ENCODE data around the gene OR1I1.

The OR1I1 gene

DNA sequence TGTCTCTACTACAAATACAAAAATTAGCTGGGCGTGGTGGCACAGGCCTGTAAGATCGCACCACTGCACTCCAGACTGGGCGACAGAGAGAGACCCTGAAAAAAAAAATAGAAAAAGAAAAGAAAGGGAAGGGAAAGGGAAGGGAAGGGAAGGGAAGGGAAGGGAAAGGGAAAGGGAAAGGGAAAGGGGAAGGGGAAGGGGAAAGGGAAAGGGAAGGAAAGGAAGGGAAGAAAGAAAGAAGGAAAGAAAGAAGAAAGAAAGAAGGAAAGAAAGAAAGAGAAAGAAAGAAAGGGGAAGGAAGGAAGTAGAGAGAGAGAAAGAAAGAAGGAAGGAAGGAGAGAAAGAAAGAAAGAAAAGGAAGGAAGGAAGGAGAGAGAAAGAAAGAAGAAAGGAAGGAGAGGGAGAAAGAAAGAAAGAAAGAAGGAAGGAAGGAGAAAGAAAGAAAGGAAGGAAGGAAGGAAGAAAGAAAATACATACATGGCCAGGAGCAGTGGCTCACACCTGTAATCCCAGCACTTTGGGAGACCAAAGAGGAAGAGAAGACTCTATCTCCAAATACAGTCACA is 17.1 kb downstream of the OR1I1 start:
- no peak for DNase-seq

DNA sequence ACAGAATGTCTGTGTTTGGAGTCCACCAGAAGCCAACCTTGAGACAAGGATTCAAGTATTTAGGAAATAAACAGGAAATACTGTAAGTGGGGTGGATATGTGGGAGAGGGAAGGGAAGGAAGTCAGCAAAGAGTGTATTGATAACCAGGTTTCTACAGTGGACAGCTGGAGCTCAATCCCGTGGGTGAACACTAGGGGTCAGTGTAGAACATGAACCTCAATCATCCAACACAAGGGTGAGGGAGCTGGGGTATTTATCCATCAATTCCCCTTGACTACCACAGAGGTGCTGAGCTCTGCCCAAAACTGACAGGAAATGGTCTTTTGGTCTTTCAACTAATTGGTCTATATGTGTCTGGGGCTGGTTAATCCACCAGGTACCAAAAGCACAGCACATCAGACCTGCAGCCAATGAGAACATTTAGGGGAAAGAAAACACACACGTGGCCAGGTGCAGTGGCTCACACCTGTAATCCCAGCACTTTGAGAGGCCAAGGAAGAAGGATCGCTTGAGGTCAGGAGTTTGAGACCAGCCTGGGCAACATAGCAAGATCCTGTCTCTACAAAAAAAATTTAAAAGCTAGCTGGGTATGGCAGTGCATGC is 19.6 kb downstream of the OR1I1 start:
- DNase-seq: peak; percentile 66

DNA sequence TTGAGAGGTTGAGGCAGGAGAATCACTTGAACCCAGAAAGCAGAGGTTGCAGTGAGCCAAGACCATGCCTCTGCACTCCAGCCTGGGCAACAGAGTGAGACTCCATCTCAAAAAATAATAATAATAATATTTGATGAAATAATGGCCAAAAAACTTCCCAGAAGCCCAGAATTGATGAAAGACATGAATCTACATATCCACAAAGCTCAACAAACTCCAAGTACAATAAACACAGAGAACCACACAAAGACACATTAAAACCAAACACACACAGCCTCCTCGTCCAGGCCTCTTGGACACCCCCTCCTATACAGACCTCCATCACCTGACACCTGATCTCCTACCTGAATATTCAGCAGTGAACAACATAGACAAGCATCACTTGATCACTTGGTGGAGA is 22.0 kb downstream of the OR1I1 start:
- DNase-seq: no peak

DNA sequence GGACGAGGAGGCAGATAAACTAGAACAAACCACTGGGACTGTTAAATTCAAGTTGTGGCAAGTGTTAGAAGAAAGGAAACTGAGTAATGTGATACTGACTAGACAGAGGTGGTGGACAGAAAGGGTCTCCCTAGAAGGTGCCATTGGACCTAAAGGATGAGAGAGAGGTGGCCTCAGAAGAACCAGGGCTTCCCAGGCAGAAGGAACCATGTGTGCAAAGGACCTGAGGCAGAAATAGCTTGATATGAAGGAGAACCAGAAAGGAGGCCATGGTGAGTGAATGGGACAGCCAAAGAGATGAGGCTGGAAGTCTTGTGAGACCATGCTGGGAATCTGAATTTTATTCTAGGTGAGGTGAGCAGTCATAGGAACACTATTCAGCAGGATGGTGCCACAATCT is 22.4 kb downstream of the OR1I1 start:
- DNase-seq: no peak

DNA sequence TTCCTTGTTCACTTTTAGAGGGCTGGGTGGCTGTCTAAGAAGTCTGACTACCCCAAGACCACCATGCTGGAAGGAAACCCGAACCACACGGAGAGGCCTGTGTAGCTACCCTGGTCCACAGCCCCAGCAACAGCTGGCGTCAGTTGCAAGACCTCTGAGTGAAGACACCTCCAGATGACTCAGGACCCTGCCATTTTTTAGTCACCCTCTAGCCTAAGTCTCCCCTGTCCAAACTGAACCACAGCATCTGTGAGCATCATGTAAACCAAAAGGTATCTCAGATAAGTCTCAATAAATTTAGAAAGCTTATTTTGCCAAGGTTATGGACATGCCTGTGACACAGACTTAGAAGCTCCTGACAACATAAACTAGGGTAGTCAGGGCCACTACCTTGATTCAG is 23.0 kb downstream of the OR1I1 start:
- DNase-seq: no peak

DNA sequence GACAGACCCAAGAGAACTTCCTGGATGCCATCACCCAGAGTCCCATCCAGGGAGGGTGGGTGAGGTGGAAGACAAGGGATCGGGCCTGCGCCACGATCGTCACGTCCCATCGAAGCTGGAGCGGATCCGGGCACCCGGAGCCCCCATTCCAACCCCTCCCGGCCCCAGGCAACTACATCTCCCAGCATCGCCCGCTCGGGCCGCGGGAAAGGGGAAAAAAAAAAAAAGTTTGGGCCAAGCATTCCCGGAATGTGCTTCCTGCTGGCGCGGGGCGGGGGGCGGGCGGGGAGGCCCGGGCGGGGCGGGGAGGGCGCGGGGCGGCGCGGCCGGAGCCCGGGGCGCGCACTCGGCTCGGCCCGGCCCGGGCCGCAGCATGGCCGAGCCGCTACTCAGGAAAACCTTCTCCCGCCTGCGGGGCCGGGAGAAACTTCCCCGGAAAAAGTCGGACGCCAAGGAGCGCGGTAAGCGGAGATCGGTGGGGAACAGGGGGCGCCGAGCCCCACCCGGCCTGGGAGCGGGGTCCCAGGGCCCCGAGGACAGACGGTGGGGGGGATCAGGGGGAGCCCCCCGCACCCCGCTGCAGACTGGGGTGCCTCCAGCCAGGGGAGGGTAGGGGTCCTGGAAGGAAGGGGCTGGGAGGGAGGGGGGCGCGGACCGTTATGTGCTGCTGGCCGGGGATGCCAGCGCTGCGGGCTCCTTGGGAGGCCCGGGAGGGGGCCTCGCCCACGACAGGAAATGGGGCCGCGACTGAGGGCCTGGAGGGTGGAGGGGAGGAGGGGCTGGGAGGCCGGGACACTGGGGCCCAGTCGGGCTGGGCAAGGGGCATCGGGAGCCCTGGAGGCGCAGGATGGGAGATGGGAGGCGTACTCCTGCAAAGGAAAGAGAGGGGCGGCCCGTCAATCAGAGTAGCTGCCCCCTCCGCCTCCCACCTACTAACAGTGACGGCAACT is 25.3 kb downstream of the OR1I1 start, which contains the start of gene SYDE1:
TSS of gene SYDE1 (plus strand) at position 341 of the 950 bp plus-strand sequence. CDS start at position 374, 33 bp downstream.
- DNase-seq: peak; percentile 26

DNA sequence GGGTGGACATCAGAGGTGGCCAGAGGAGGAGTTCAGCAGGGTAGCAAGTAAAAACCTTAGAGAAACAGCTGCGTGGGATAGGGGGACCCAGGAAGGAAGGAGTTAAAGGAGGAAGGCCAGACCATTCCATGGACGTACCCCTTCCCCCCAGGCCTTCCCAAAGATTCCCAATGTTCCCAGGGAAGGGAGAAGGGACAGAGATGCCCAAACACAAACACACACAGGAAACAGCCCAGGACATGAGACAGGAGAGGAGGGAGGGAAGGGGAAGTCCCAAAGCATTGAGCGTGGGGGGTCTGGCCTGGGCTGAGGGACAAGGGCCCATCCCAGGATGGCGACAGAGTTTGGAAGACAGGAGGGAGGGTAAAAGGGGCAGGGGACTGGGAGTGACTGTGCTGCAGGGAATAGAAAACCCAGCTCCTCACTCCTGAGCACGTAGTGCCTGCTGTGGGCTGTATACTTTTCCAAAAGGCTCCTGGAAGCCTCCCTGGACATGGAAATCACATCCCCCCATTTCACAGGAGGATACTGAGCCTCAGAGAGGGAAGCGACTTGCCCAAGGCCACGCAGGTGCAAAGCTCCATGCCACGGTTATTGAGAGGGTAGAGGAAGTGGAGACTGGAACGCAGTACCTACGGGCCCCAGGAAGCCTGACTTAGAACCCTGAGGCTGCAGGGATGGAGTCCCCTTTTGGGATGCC is 26.3 kb downstream of the OR1I1 start:
- DNase-seq: no peak

DNA sequence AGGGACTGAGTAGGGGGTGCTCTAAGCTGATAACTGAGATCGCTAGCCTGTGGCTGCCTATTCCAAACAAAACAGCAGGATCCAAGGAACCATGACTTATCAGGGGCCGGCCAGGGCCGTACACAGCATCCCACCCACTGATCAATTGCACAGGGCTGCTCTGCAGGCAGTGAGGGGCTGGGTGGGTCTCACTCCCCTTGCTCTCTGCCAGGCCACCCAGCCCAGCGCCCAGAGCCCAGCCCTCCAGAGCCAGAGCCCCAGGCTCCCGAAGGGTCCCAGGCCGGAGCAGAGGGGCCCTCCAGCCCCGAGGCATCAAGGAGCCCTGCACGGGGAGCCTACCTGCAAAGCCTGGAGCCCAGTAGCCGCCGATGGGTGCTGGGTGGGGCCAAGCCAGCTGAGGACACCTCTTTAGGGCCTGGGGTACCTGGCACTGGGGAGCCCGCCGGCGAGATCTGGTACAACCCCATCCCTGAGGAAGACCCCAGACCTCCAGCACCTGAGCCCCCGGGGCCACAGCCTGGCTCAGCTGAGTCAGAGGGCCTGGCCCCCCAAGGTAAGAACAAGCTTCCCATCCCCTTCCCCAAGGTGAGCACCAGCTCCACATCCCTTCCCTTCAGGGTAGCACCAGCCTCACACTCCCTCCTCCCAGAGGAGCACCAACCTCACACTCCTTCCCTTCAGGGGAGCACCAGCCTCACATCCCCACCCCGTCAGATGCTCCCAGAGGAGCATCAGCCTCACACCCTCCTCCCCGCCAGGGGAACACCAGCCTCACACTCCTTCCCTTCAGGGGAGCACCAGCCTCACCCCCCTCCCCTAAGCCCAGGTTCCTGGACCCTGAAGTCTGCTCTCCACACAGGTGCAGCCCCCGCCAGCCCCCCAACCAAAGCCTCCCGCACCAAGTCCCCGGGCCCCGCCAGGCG is 27.1 kb downstream of the OR1I1 start:
- no peak for DNase-seq

DNA sequence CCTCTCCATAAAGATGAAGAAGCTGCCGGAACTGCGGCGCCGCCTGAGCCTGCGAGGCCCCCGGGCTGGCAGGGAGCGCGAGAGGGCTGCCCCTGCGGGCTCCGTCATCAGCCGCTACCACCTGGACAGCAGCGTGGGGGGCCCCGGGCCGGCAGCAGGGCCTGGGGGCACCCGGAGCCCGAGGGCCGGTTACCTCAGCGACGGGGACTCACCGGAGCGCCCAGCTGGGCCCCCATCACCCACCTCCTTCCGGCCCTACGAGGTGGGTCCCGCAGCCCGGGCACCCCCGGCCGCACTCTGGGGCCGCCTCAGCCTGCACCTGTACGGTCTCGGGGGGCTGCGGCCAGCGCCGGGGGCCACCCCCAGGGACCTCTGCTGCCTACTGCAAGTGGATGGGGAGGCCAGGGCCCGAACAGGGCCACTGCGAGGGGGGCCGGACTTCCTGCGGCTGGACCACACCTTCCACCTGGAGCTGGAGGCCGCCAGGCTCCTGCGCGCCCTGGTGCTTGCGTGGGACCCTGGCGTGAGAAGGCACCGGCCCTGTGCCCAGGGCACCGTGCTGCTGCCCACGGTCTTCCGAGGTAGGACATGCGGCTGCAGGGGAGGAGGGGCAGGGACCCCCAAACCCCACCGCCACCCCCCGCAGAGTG is 27.9 kb downstream of the OR1I1 start:
- no peak for DNase-seq

DNA sequence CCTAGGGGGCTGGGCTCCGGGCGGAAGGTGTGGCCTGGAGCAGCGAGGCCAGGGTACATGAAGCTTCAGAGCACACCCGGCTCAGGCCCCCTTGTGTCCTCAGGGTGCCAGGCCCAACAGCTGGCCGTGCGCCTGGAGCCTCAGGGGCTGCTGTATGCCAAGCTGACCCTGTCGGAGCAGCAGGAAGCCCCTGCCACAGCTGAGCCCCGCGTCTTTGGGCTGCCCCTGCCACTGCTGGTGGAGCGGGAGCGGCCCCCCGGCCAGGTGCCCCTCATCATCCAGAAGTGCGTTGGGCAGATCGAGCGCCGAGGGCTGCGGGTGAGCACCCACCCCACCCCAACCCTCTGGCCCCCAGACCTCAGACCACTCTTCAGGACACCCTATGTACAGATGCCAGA is 28.4 kb downstream of the OR1I1 start:
- DNase-seq: no peak

DNA sequence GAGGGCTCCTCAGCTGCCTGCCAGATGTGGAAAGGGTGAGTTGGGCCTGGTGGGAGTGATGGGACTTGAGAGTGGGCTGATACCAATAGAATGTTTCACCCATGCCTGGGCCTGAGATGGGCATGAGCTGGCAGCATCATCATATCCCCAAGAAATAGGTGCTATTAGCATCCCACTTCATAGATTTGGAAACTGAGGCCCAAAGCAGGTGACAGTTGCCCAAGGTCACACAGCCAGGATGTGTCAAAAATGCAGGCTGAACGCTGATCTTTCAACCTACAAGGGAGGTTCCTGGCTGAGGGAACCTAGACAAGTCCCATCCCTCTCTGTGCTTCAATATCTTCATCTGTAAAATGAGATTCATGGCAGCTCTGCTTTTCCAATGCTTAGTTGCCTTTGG is 29.7 kb downstream of the OR1I1 start:
- DNase-seq: no peak

DNA sequence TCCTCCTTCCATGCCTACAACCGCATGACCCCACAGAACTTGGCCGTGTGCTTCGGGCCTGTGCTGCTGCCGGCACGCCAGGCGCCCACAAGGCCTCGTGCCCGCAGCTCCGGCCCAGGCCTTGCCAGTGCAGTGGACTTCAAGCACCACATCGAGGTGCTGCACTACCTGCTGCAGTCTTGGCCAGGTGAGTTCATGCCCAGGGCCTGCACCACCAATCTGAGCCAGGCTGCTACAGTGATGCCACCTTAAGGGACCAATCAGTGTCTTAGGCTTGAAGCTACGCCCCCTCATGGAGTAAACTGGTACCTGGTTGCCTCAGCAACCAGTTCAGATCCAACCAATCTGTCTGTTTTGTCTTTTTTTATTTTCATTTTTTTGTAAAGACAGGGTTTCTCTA is 30.4 kb downstream of the OR1I1 start:
- no peak for DNase-seq

DNA sequence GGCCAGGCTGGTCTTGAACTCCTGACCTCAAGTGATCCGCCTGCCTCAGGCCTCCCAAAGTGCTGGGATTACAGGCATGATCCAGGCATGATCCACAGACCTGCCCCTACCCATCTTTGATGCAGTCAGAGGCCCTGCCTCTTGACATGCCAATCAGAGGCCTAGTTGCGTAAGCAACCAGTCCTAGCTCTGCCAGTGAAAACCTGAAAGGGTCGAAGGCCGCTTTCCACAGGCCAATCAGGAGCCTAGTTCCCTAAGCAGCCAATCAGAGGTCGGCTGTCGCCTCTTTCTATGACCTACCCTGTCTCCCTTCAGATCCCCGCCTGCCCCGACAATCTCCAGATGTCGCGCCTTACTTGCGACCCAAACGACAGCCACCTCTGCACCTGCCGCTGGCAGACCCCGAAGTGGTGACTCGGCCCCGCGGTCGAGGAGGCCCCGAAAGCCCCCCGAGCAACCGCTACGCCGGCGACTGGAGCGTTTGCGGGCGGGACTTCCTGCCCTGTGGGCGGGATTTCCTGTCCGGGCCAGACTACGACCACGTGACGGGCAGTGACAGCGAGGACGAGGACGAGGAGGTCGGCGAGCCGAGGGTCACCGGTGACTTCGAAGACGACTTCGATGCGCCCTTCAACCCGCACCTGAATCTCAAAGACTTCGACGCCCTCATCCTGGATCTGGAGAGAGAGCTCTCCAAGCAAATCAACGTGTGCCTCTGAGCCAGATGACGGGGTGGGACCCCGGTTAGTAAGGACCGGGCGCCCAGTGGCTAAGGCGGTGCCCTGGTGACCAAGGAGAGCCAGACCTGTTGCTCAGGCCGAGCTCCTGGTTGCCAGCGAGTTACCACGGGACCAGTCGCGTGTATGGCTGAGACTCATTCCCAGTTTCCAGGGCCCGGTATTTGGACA is 31.5 kb downstream of the OR1I1 start:
- DNase-seq: no peak

DNA sequence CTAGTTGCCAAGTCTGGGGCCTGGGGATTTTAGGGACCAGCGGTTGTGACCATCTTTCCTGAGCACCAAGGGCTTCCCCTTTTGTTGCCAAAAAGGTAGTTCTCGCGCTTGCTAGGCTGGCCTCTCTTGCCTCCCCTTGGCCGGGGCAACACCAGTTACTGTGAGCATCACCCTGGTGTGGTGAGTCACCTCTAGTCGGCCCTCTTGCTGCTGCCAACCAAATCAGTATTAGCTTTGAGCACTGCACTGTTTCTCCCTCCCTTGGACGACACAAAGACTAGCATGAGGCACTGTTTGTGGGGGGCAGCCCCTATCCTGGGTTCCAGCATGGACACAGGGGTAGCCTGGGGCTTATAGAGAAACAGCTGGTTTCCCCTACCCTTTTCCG is 32.1 kb downstream of the OR1I1 start:
- DNase-seq: no peak

DNA sequence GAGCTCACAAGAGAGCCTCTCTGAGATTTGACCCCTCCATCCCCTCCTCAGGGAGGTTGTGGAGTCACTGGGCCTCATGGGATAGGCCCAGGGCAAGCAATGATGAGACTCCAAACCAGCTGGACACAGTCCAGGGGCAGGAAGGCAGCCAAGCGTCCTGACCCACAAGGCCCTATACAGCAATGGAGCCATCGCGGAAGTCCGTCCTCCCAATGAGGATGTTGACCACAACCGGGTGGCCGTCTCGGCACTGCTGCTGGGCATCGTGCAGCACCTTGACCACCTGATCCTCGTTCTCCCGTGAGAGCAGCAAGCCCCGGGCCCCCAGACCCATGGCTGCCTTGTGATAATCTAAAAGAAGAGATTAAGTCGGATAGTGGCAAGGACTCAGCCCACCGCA is 33.1 kb downstream of the OR1I1 start:
- no peak for DNase-seq

DNA sequence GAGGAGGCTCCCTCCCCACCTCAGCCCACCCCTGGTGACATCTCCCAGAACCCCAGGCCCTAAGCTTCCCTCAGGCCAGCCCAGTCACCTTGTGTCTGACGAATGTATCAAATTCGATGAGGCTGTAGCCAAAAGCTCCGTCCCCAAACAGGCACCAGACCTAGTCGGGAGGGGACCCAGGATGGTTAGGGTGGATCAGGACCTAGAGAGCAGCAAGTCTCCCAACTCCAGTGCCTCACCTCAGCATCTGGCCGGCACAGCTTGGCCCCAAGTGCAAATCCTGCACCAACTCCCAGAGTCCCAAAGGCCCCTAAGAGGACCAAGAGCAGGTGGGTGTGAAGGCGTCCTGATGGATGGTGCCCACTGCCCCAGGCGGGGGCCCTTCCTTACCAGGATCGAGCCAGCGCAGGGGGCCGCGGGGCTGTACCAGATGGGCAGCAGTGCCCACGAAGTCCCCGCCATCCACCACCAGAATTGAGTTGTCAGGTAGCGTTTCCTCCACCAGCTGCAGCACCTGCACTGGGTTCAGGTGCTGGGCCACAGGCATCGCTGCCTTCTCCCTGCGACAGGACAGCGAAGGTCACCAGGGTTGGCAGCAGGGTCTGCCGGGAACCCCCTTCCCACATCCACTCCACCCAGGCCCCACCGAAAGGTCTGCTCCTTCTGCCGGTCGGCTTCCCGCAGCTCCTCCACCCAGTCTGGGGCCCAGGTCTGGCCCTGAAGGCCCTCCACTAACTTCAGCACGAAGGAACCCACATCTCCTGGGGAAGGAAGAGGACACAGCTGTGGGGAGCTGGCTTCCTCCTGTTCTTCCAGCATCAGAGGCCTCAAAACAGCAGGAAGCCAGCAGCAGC is 34.0 kb downstream of the OR1I1 start:
- no peak for DNase-seq

DNA sequence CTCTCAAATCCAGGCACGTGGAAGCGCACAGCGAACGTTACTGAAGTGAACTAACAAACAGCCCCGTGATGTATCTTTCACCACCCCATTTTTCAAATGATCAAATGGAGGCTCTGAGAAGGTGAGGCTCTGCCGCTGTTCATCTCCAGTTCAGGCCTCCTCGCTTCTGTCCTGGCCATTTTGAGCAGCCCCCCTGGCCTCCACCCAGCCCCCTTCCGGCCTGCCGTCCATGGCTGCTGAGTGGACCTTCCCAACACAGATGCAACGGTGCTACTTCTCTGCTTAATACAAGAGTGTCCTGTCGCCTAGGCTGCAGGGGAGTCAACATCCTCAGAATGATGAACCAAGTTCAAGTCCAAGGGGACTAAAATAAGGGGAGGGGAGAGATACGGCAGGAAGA is 34.8 kb downstream of the OR1I1 start:
- no peak for DNase-seq

DNA sequence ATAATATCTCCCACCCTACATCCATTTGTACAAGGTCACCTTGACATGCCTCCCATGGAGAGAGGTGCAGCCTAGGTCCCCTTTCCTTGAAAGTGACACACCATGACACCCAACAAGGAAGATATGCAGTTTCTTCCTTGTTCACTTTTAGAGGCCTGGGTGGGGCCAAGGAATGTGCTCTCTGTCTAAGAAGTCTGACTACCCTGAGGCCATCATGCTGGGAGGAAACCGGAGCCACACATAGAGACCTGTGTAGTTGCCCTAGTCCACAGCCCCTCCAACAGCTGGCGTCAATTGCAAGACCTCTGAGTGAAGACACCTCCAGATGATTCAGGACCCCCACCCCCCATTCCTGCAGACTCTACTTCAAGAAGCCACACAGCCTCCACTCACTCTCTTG is 36.2 kb downstream of the OR1I1 start:
- no peak for DNase-seq

DNA sequence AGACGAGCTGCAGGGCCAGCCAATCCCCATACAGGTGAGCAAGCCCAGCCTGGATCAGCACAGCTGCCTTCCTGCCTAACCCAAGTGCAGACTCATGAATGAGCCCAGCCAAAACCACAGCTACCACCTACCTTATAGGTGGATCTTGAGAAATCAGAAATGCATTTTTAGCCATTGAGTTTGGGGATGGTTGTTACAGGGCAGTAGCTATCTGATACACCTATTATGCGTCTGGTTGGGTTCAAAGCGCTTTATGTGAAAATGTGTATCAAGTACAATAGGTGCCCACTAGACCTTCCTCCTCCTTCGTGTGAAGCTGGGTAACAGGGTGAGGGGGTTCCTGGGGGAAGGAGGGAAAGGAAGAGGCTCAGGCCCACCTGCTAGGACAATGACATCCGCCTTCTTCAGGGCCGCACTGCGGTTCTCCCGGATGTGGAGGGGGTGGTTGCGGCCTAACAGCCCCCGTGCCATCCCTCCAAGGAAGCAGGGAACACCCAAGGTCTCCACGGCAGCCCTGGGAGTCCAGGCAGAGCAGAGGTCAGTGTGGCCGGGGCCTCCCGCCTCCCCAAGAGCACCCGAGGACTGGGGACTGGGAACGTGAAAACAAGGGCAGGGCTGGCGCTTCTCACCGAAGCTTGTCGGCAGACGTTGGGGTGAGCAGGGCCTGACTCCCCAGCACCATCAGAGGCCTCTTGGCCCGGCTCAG is 36.9 kb downstream of the OR1I1 start:
- no peak for DNase-seq

All from CD4-positive, alpha-beta T cell treated with Interleukin-6 for 4 hours (primary cell).